Heart left ventricle (tissue), 13 donors: ENCODE data around the gene MON2.

Experiments
- CTCF ChIP-seq, 12 donors: fragments of 200-600 bp; sonication (generic) in 4 of 12; IDR thresholded peaks; one replicate each; pipeline versions ENCODE4 v1.5.0 to v1.8.0; 2018 to 2022; ENCODE audit warnings: antibody characterized with exemption in 12 of 12, mild to moderate bottlenecking in 5 of 12
- POLR2A ChIP-seq, 2 donors: fragments of 450-650 bp; IDR thresholded peaks; one replicate each; pipeline ENCODE4 v1.6.1; 2017; ENCODE audit warnings: antibody characterized with exemption in 2 of 2, mild to moderate bottlenecking in 2 of 2, moderate library complexity in 2 of 2
- donor health status: ischemic (EF 13 %, LVEDD 7.1; RV severe dilation, severe dysfunction).
- donor health status: DM: no; HTN: yes; CAD: no.
- donor health status: DM: no; HTN: no; CAD: no.
- donor health status: ischemic (EF 25% LVEDD 6.9; RV normal size, moderate dysfunction).
- donor health status: ischemic (EF 25% LVEDD 5.7; RV mildly dilated, moderate dysfunction).
- donor health status: ischemic (EF 35%, LVEDD 5.7; RV mildly dilated, moderate dysfunction).
- donor health status: nonischemic (EF 11% LVEDD 7.7; RV severe dilation, severe dysfunction).
- donor health status: DM: yes; HTN: yes; CAD: no.
- donor health status: PGD.
- donor health status: ischemic (EF 29% LVEDD 5.4; RV normal size, mild dysfunction).
- donor health status: nonischemic (EF 23%, LVEDD 6.1; RV moderate dilation, normal function).

- TF ChIP-seq POLR2A (IDR thresholded peaks at IDR 0.05) (no peak), CTCF (IDR thresholded peaks at IDR 0.05) (no peak)
Measured at GRCh38 chr12:62471734-62472133, 5.1 kb downstream of the MON2 start.
